ENCODE data around the gene PRDX6. TPM values are rescaled to one million over a fixed set of nuclear protein-coding genes. Genes with fewer than 3 reads are reported as not detected.

The PRDX6 gene
- total and polyA plus RNA-seq, 2 of the 8 experiments (the other 6 are each of a cell fraction or from before 2014, with no cell fraction given), result 348 to 677 TPM

GRCh38 chr1:173475564-173476196 is 1.5 kb upstream of the PRDX6 start (continued):
- no peak for TF ChIP-seq KDM4A (IDR thresholded peaks at IDR 0.05; ENCODE audit: low read depth, low read length, severe bottlenecking)
- no peak for TF ChIP-seq EGR1 (IDR thresholded peaks at IDR 0.05; ENCODE audit: borderline replicate concordance, low read depth, low read length)
- TF ChIP-seq KDM1A (IDR thresholded peaks at IDR 0.05; ENCODE audit: borderline replicate concordance, low read length), result no peak
- TF ChIP-seq ATF3 (IDR thresholded peaks at IDR 0.05; ENCODE audit: insufficient read depth, low read depth, low read length), result no peak
- TF ChIP-seq CHD2 (IDR thresholded peaks at IDR 0.05; ENCODE audit: low read length), result no peak
- TF ChIP-seq RBBP5 (IDR thresholded peaks at IDR 0.05; ENCODE audit: borderline replicate concordance, low read depth, low read length), result no peak

All from H1 (cell line).